ENCODE data around the gene XYLT1.
"Not testable (repeated sequence)": the region's sequence is repeated elsewhere in the genome, so short reads cannot be mapped to it uniquely, and the experiment has no call there.

XYLT1 gene

DNA sequence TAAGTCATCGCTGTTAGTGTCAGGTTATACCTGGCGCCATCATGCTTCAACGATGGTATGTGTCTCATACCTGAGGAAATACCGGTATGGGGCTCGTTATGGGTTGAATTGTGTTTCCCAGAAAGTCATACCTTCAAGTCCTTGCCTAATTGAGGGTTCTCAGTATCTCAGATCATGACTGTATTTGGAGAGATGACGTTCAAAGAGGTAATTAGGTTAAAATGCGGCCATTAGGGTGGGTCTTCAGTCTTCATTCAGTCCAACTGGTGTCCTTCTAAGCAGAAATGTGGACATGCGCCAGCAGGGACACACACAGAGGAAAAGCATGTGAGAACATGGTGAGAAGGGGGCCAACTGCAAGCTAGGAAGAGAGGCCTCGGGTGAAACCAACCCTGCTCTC is 37.5 kb upstream of the XYLT1 start:
- H3K4me1 ChIP-seq (ENCODE audit: control insufficient read depth, insufficient read depth, low read length): peaks cover 9% of the 10 kb centered on the region

DNA sequence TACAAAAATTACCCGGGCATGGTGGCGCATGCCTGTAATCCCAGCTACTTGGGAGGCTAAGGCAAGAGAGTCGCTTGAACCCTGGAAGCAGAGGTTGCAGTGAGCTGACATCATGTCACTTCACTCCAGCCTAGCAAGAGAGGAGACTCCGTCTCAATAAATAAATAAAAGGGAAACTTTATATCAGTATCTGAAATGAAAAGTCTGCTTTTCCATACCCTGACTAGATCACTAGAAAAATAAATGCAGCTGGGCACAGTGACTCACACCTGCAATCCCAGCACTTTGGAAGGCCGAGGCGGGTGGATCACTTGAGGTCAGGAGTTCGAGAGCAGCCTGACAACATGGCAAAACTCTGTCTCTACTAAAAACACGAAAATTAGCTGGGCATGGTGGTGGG is 36.8 kb upstream of the XYLT1 start:
- not testable (repeated sequence) for H3K4me3 ChIP-seq (ENCODE audit: low read length in 2 of 2); H3K9ac ChIP-seq (ENCODE audit: low read length in 2 of 2); H3K27ac ChIP-seq (ENCODE audit: low read length); H3K9me3 ChIP-seq (ENCODE audit: control insufficient read depth in 2 of 2, low read length in 2 of 2); H3K27me3 ChIP-seq (ENCODE audit: control insufficient read depth in 1 of 2, insufficient read depth in 2 of 2, low read length in 2 of 2); H3K4me1 ChIP-seq (ENCODE audit: control insufficient read depth, insufficient read depth, low read length); H3K36me3 ChIP-seq (ENCODE audit: control insufficient read depth in 2 of 2, insufficient read depth in 2 of 2, low read length in 2 of 2)

More for the DNA sequence above, 37.5 kb upstream of the XYLT1 start:
- Histone ChIP-seq H3K27me3 (ENCODE audit: control insufficient read depth in 1 of 2, insufficient read depth in 2 of 2, low read length in 2 of 2) (no peaks in the 10 kb centered on the region), H3K9ac (ENCODE audit: low read length in 2 of 2) (no peak overlapping the region), H3K36me3 (ENCODE audit: control insufficient read depth in 2 of 2, insufficient read depth in 2 of 2, low read length in 2 of 2) (no peaks in the 10 kb centered on the region), H3K9me3 (ENCODE audit: control insufficient read depth in 2 of 2, low read length in 2 of 2) (peaks cover 4% of the 10 kb centered on the region in 2 donors), H3K4me3 (ENCODE audit: low read length in 2 of 2) (no peak overlapping the region), H3K27ac (ENCODE audit: low read length) (no peak overlapping the region)

GRCh38 chr16:17505828-17506227 is 35.1 kb upstream of the XYLT1 start:
- not testable (repeated sequence) for H3K27ac ChIP-seq (ENCODE audit: low read length); H3K4me1 ChIP-seq (ENCODE audit: control insufficient read depth, insufficient read depth, low read length); H3K27me3 ChIP-seq (ENCODE audit: control insufficient read depth in 1 of 2, insufficient read depth in 2 of 2, low read length in 2 of 2); H3K36me3 ChIP-seq (ENCODE audit: control insufficient read depth in 2 of 2, insufficient read depth in 2 of 2, low read length in 2 of 2); H3K4me3 ChIP-seq (ENCODE audit: low read length in 2 of 2); H3K9ac ChIP-seq (ENCODE audit: low read length in 2 of 2); H3K9me3 ChIP-seq (ENCODE audit: control insufficient read depth in 2 of 2, low read length in 2 of 2)

DNA sequence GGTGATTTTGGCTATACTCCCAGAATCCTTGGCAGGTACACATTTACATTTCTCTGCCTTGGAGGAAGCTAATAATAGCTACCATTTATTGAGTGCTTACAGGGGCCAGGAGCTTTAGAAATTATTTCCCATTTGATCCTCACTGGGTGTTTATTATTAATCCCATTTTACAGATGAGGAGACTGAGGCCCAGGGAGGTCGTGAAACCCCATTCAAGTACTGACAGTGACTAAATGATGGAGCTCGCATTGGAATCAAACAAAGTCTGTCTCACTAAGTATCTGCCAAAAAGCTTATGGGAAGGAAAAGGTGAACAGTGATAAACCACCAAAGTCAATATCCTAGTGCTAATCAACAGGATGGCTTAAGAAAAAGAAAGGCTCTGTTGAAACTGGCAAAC is 33.3 kb upstream of the XYLT1 start:
- Histone ChIP-seq H3K4me3 (ENCODE audit: low read length in 2 of 2) (no peak overlapping the region), H3K9ac (ENCODE audit: low read length in 2 of 2) (no peak overlapping the region), H3K36me3 (ENCODE audit: control insufficient read depth in 2 of 2, insufficient read depth in 2 of 2, low read length in 2 of 2) (no peaks in the 10 kb centered on the region), H3K4me1 (ENCODE audit: control insufficient read depth, insufficient read depth, low read length) (no peaks in the 10 kb centered on the region), H3K27ac (ENCODE audit: low read length) (no peak overlapping the region), H3K9me3 (ENCODE audit: control insufficient read depth in 2 of 2, low read length in 2 of 2) (peaks cover 4% of the 10 kb centered on the region in 2 donors), H3K27me3 (ENCODE audit: control insufficient read depth in 1 of 2, insufficient read depth in 2 of 2, low read length in 2 of 2) (no peaks in the 10 kb centered on the region)

DNA sequence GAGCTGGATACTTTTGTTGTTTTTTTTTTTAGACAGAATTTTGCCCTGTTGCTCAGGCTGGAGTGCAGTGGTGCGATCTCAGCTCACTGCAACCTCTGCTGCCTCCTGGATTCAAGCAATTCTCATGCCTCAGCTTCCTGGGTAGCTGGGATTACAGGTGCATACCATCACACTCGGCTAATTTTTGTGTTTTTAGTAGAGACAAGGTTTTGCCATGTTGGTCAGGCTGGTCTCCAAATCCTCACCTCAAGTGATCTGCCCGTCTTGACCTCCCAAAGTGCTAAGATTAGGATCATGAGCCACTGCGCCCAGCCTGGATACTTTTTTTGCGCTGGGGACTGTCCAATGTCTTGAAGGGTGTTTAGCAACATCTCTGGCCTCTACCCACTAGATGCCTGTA is 32.6 kb upstream of the XYLT1 start:
- peaks cover 0 to 2% of the 10 kb centered on the region in 2 donors for H3K9me3 ChIP-seq (ENCODE audit: control insufficient read depth in 2 of 2, low read length in 2 of 2)
- H3K4me3 ChIP-seq (ENCODE audit: low read length in 2 of 2): no peak overlapping the region
- H3K4me1 ChIP-seq (ENCODE audit: control insufficient read depth, insufficient read depth, low read length): no peaks in the 10 kb centered on the region
- no peaks in the 10 kb centered on the region for H3K36me3 ChIP-seq (ENCODE audit: control insufficient read depth in 2 of 2, insufficient read depth in 2 of 2, low read length in 2 of 2)
- no peak overlapping the region for H3K9ac ChIP-seq (ENCODE audit: low read length in 2 of 2)
- no peaks in the 10 kb centered on the region for H3K27me3 ChIP-seq (ENCODE audit: control insufficient read depth in 1 of 2, insufficient read depth in 2 of 2, low read length in 2 of 2)
- H3K27ac ChIP-seq (ENCODE audit: low read length): no peak overlapping the region

- H3K9ac ChIP-seq (ENCODE audit: low read length in 2 of 2): no peak overlapping the region
- no peaks in the 10 kb centered on the region for H3K36me3 ChIP-seq (ENCODE audit: control insufficient read depth in 2 of 2, insufficient read depth in 2 of 2, low read length in 2 of 2)
- H3K4me1 ChIP-seq (ENCODE audit: control insufficient read depth, insufficient read depth, low read length): no peaks in the 10 kb centered on the region
- H3K4me3 ChIP-seq (ENCODE audit: low read length in 2 of 2): no peak overlapping the region
- H3K27ac ChIP-seq (ENCODE audit: low read length): no peak overlapping the region
- peaks cover 0 to 3% of the 10 kb centered on the region in 2 donors for H3K27me3 ChIP-seq (ENCODE audit: control insufficient read depth in 1 of 2, insufficient read depth in 2 of 2, low read length in 2 of 2)
- no peaks in the 10 kb centered on the region for H3K9me3 ChIP-seq (ENCODE audit: control insufficient read depth in 2 of 2, low read length in 2 of 2)
Measured at GRCh38 chr16:17501321-17501720, 30.6 kb upstream of the XYLT1 start.

- Histone ChIP-seq H3K27me3 (ENCODE audit: control insufficient read depth in 1 of 2, insufficient read depth in 2 of 2, low read length in 2 of 2) (peaks cover 0 to 3% of the 10 kb centered on the region in 2 donors), H3K27ac (ENCODE audit: low read length) (no peak overlapping the region), H3K9me3 (ENCODE audit: control insufficient read depth in 2 of 2, low read length in 2 of 2) (no peaks in the 10 kb centered on the region), H3K4me3 (ENCODE audit: low read length in 2 of 2) (no peak overlapping the region), H3K4me1 (ENCODE audit: control insufficient read depth, insufficient read depth, low read length) (no peaks in the 10 kb centered on the region), H3K9ac (ENCODE audit: low read length in 2 of 2) (no peak overlapping the region), H3K36me3 (ENCODE audit: control insufficient read depth in 2 of 2, insufficient read depth in 2 of 2, low read length in 2 of 2) (no peaks in the 10 kb centered on the region)
Measured at GRCh38 chr16:17499223-17499902, 28.6 kb upstream of the XYLT1 start.

GRCh38 chr16:17497648-17498047 is 26.9 kb upstream of the XYLT1 start:
- no peak overlapping the region for H3K9ac ChIP-seq (ENCODE audit: low read length in 2 of 2)
- H3K4me3 ChIP-seq (ENCODE audit: low read length in 2 of 2): no peak overlapping the region
- no peaks in the 10 kb centered on the region for H3K4me1 ChIP-seq (ENCODE audit: control insufficient read depth, insufficient read depth, low read length)
- no peaks in the 10 kb centered on the region for H3K36me3 ChIP-seq (ENCODE audit: control insufficient read depth in 2 of 2, insufficient read depth in 2 of 2, low read length in 2 of 2)
- no peaks in the 10 kb centered on the region for H3K9me3 ChIP-seq (ENCODE audit: control insufficient read depth in 2 of 2, low read length in 2 of 2)
- no peak overlapping the region for H3K27ac ChIP-seq (ENCODE audit: low read length)
- peaks cover 0 to 3% of the 10 kb centered on the region in 2 donors for H3K27me3 ChIP-seq (ENCODE audit: control insufficient read depth in 1 of 2, insufficient read depth in 2 of 2, low read length in 2 of 2)

GRCh38 chr16:17496891-17497290 is 26.1 kb upstream of the XYLT1 start:
- Histone ChIP-seq H3K4me1 (ENCODE audit: control insufficient read depth, insufficient read depth, low read length) (no peaks in the 10 kb centered on the region), H3K27ac (ENCODE audit: low read length) (no peak overlapping the region), H3K9ac (ENCODE audit: low read length in 2 of 2) (no peak overlapping the region), H3K9me3 (ENCODE audit: control insufficient read depth in 2 of 2, low read length in 2 of 2) (peaks cover 0 to 3% of the 10 kb centered on the region in 2 donors), H3K27me3 (ENCODE audit: control insufficient read depth in 1 of 2, insufficient read depth in 2 of 2, low read length in 2 of 2) (peaks cover 0 to 3% of the 10 kb centered on the region in 2 donors), H3K4me3 (ENCODE audit: low read length in 2 of 2) (no peak overlapping the region), H3K36me3 (ENCODE audit: control insufficient read depth in 2 of 2, insufficient read depth in 2 of 2, low read length in 2 of 2) (no peaks in the 10 kb centered on the region)

- Histone ChIP-seq H3K4me3 (ENCODE audit: low read length in 2 of 2) (no peak overlapping the region), H3K27me3 (ENCODE audit: control insufficient read depth in 1 of 2, insufficient read depth in 2 of 2, low read length in 2 of 2) (peaks cover 0 to 3% of the 10 kb centered on the region in 2 donors), H3K9ac (ENCODE audit: low read length in 2 of 2) (no peak overlapping the region), H3K4me1 (ENCODE audit: control insufficient read depth, insufficient read depth, low read length) (no peaks in the 10 kb centered on the region), H3K27ac (ENCODE audit: low read length) (no peak overlapping the region), H3K9me3 (ENCODE audit: control insufficient read depth in 2 of 2, low read length in 2 of 2) (peaks cover 0 to 3% of the 10 kb centered on the region in 2 donors), H3K36me3 (ENCODE audit: control insufficient read depth in 2 of 2, insufficient read depth in 2 of 2, low read length in 2 of 2) (no peaks in the 10 kb centered on the region)
Measured at GRCh38 chr16:17493012-17493411, 22.3 kb upstream of the XYLT1 start.

GRCh38 chr16:17491140-17491662 is 20.4 kb upstream of the XYLT1 start:
- H3K27me3 ChIP-seq (ENCODE audit: control insufficient read depth in 1 of 2, insufficient read depth in 2 of 2, low read length in 2 of 2): no peaks in the 10 kb centered on the region
- no peaks in the 10 kb centered on the region for H3K36me3 ChIP-seq (ENCODE audit: control insufficient read depth in 2 of 2, insufficient read depth in 2 of 2, low read length in 2 of 2)
- no peaks in the 10 kb centered on the region for H3K4me1 ChIP-seq (ENCODE audit: control insufficient read depth, insufficient read depth, low read length)
- no peak overlapping the region for H3K4me3 ChIP-seq (ENCODE audit: low read length in 2 of 2)
- no peak overlapping the region for H3K9ac ChIP-seq (ENCODE audit: low read length in 2 of 2)
- H3K9me3 ChIP-seq (ENCODE audit: control insufficient read depth in 2 of 2, low read length in 2 of 2): peaks cover 0 to 3% of the 10 kb centered on the region in 2 donors
- H3K27ac ChIP-seq (ENCODE audit: low read length): no peak overlapping the region

All from stomach smooth muscle (tissue), 2 donors.